Measurements from ENCODE around the gene CCDC197. TPM values are rescaled to one million over a fixed set of nuclear protein-coding genes. Genes with fewer than 3 reads are reported as not detected.

CCDC197 gene
- polyA plus RNA-seq, 1 experiment = not detected

- no peaks in the 10 kb centered on the region for H3K9me3 ChIP-seq (ENCODE audit: control insufficient read depth, insufficient read depth, low read length)
- ChIA-PET CTCF (interaction anchor here (1.4 to 5.3 kb wide), 5 partner anchors 12 to 113 kb away, joined by 4 to 39 read pairs (median 7); no protein-coding TSS in a partner anchor), POLR2A (no interaction called here)
- H3K27ac ChIP-seq (ENCODE audit: low read depth, low read length) = no peak overlapping the region
- no peak overlapping the region for H3K4me3 ChIP-seq (ENCODE audit: low read depth, low read length)
- no peak for DNase-seq (ENCODE audit: low read depth, low spot score)
- H3K27me3 ChIP-seq (ENCODE audit: control insufficient read depth, insufficient read depth, low read length) = peaks cover under 1% of the 10 kb centered on the region
- TF ChIP-seq, protein P1, sequence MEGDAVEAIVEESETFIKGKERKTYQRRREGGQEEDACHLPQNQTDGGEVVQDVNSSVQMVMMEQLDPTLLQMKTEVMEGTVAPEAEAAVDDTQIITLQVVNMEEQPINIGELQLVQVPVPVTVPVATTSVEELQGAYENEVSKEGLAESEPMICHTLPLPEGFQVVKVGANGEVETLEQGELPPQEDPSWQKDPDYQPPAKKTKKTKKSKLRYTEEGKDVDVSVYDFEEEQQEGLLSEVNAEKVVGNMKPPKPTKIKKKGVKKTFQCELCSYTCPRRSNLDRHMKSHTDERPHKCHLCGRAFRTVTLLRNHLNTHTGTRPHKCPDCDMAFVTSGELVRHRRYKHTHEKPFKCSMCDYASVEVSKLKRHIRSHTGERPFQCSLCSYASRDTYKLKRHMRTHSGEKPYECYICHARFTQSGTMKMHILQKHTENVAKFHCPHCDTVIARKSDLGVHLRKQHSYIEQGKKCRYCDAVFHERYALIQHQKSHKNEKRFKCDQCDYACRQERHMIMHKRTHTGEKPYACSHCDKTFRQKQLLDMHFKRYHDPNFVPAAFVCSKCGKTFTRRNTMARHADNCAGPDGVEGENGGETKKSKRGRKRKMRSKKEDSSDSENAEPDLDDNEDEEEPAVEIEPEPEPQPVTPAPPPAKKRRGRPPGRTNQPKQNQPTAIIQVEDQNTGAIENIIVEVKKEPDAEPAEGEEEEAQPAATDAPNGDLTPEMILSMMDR (IDR thresholded peaks at IDR 0.05; ENCODE audit: low read depth, low read length) = no peak
Measured at GRCh38 chr14:94024549-94024948, 27.4 kb downstream of the CCDC197 start.

DNA sequence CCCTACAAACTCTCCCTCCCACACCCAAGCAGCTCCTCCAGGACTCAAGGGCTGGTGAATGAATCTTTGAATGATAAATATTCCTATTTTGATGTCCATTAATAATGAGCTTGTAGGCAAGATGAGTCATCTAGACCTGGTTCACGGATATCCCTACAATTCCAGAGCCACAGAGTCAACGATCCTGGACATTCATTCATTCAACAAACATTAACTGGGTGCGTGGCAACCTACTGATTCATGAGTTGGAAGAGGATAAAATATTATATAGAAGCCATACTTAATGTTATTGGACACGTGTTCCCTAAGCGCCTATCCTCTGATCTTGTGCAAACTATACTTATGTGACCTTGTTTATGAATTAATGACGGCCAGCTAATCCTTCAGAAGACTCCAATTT is 28.6 kb downstream of the CCDC197 start:
- H3K4me3 ChIP-seq (ENCODE audit: low read depth, low read length) = no peak overlapping the region; the same call in 1 of the 2 replicates
- no peaks in the 10 kb centered on the region for H3K27me3 ChIP-seq (ENCODE audit: control insufficient read depth, insufficient read depth, low read length)
- ChIA-PET POLR2A (interaction anchor here (0.9 kb wide), 1 partner anchor 21 kb away, joined by 3 read pairs; no protein-coding TSS in a partner anchor), CTCF (interaction anchor here (2.2 to 5.3 kb wide), 4 partner anchors 11 to 111 kb away, joined by 7 to 39 read pairs (median 18); no protein-coding TSS in a partner anchor)
- H3K27ac ChIP-seq (ENCODE audit: low read depth, low read length) = no peak overlapping the region
- TF ChIP-seq, protein P1 (IDR thresholded peaks at IDR 0.05; ENCODE audit: low read depth, low read length) = no peak
- no peaks in the 10 kb centered on the region for H3K9me3 ChIP-seq (ENCODE audit: control insufficient read depth, insufficient read depth, low read length)
- DNase-seq (ENCODE audit: low read depth, low spot score) = no peak

GRCh38 chr14:94026173-94026888 is 29.2 kb downstream of the CCDC197 start, which contains the start of gene OTUB2:
OTUB2 (plus strand) TSS chr14:94026340; CDS start chr14:94026538, 198 bp downstream.
- no peaks in the 10 kb centered on the region for H3K9me3 ChIP-seq (ENCODE audit: control insufficient read depth, insufficient read depth, low read length)
- CTCF ChIA-PET = interaction anchor here (2.2 to 5.3 kb wide), 4 partner anchors 10 to 111 kb away, joined by 7 to 39 read pairs (median 18); no protein-coding TSS in a partner anchor
- TF ChIP-seq, protein P1 (IDR thresholded peaks at IDR 0.05; ENCODE audit: low read depth, low read length) = no peak
- POLR2A ChIA-PET = interaction anchor here (0.9 kb wide), 1 partner anchor 22 kb away, joined by 3 read pairs; no protein-coding TSS in a partner anchor
- peak; percentile 95 for DNase-seq (ENCODE audit: low read depth, low spot score)
- peak within 1 kb of the TSS; percentile 66 for H3K4me3 ChIP-seq (ENCODE audit: low read depth, low read length)
- H3K27me3 ChIP-seq (ENCODE audit: control insufficient read depth, insufficient read depth, low read length) = no peaks in the 10 kb centered on the region
- H3K27ac ChIP-seq (ENCODE audit: low read depth, low read length) = no peak within 1 kb of the TSS

- H3K4me3 ChIP-seq (ENCODE audit: low read depth, low read length) = peak overlapping the region; percentile 66
- no peak for DNase-seq (ENCODE audit: low read depth, low spot score)
- no peaks in the 10 kb centered on the region for H3K9me3 ChIP-seq (ENCODE audit: control insufficient read depth, insufficient read depth, low read length)
- no peak overlapping the region for H3K27ac ChIP-seq (ENCODE audit: low read depth, low read length)
- no peaks in the 10 kb centered on the region for H3K27me3 ChIP-seq (ENCODE audit: control insufficient read depth, insufficient read depth, low read length)
- POLR2A ChIA-PET = no interaction called here
- CTCF ChIA-PET = interaction anchor here (2.5 to 5.3 kb wide), 3 partner anchors 10 to 110 kb away, joined by 15 to 39 read pairs (median 22); no protein-coding TSS in a partner anchor
- TF ChIP-seq, protein P1 (IDR thresholded peaks at IDR 0.05; ENCODE audit: low read depth, low read length) = no peak
Measured at GRCh38 chr14:94026889-94027469, 29.9 kb downstream of the CCDC197 start.
